DND-41 (cell line): ENCODE results near the gene MMD.

Experiments
- EZH2 ChIP-seq: IDR thresholded peaks from 3 replicates; pipeline ENCODE4 v1.6.1; 2012; ENCODE audit warnings: borderline replicate concordance, low read depth, mild to moderate bottlenecking, moderate library complexity, low read length, inconsistent platforms; ENCODE audit not compliant: severe bottlenecking
- TF ChIP-seq, protein P1 (sequence below): IDR thresholded peaks from 2 replicates; pipeline ENCODE4 v1.5.1; 2012; ENCODE audit warnings: borderline replicate concordance, low read length, moderate library complexity, mild to moderate bottlenecking; ENCODE audit not compliant: poor library complexity, severe bottlenecking; ENCODE audit errors: extremely low read depth

DNA sequence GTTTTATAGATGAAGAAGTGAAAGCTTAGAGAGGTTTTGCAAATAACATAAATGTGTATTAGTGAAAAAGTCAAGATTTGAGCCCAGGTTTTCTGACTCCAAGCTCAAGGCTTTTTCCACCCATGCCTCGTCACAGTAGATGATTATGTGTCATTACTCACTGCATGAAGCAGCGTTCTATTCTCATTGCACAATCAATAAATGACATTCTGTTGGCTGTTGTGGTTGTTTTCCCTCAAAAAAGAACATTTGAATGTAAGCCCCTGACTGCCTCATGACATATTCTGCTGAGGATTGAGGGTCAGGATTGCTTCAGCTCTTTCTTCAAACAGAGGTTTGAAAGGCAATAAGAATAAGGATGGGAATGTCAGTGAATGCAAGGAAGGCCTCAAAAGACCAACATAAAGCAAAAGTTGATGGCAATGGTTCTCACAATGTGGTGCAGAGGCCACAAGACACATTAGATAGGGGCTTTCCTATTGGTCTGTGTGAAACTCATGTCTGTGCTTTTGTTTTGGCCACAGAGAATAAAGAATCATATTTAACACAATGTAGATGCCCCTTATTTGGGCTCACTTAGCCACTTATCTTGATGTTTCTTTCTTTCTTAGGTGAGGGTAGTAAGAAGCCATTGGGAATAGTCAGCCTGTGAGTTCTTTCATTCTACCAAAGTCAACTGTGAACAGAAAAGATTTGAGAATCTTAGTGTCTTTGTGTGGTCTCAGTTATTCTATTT lies 5.4 kb upstream of the MMD start:
- TF ChIP-seq, protein P1, sequence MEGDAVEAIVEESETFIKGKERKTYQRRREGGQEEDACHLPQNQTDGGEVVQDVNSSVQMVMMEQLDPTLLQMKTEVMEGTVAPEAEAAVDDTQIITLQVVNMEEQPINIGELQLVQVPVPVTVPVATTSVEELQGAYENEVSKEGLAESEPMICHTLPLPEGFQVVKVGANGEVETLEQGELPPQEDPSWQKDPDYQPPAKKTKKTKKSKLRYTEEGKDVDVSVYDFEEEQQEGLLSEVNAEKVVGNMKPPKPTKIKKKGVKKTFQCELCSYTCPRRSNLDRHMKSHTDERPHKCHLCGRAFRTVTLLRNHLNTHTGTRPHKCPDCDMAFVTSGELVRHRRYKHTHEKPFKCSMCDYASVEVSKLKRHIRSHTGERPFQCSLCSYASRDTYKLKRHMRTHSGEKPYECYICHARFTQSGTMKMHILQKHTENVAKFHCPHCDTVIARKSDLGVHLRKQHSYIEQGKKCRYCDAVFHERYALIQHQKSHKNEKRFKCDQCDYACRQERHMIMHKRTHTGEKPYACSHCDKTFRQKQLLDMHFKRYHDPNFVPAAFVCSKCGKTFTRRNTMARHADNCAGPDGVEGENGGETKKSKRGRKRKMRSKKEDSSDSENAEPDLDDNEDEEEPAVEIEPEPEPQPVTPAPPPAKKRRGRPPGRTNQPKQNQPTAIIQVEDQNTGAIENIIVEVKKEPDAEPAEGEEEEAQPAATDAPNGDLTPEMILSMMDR = no peak
- TF ChIP-seq EZH2 = no peak
